Cerebellar cortex (tissue), 1 donor: ENCODE results near the gene IL1RAPL1.
"Not testable (repeated sequence)": the region's sequence is repeated elsewhere in the genome, so short reads cannot be mapped to it uniquely, and the experiment has no call there.

Experiments used
- DNase-seq: peaks from one replicate; pipeline ENCODE4 v3.0.0-alpha.2; 2015; ENCODE audit warnings: low spot score

IL1RAPL1 gene

GRCh38 chrX:29110041-29110440 is 522.8 kb downstream of the IL1RAPL1 start:
- DNase-seq, result no peak

GRCh38 chrX:29113221-29113620 is 526.0 kb downstream of the IL1RAPL1 start:
- no peak for DNase-seq

- not testable (repeated sequence) for DNase-seq
Measured at GRCh38 chrX:29122817-29123216, 535.6 kb downstream of the IL1RAPL1 start.

GRCh38 chrX:29130905-29131304 is 543.7 kb downstream of the IL1RAPL1 start:
- DNase-seq, result no peak

- DNase-seq, result no peak
Measured at GRCh38 chrX:29136904-29137303, 549.7 kb downstream of the IL1RAPL1 start.

GRCh38 chrX:29138003-29138402 is 550.8 kb downstream of the IL1RAPL1 start:
- no peak for DNase-seq

GRCh38 chrX:29143356-29143755 is 556.1 kb downstream of the IL1RAPL1 start:
- no peak for DNase-seq

- DNase-seq, result no peak
Measured at GRCh38 chrX:29143756-29144155, 556.5 kb downstream of the IL1RAPL1 start.

- DNase-seq, result no peak
Measured at GRCh38 chrX:29145316-29145715, 558.1 kb downstream of the IL1RAPL1 start.

- DNase-seq, result no peak
Measured at GRCh38 chrX:29148511-29148910, 561.3 kb downstream of the IL1RAPL1 start.

- no peak for DNase-seq
Measured at GRCh38 chrX:29155286-29155685, 568.0 kb downstream of the IL1RAPL1 start.

- DNase-seq, result no peak
Measured at GRCh38 chrX:29172880-29173279, 585.6 kb downstream of the IL1RAPL1 start.

GRCh38 chrX:29187264-29187663 is 600.0 kb downstream of the IL1RAPL1 start:
- DNase-seq, result no peak

GRCh38 chrX:29196501-29196900 is 609.3 kb downstream of the IL1RAPL1 start:
- DNase-seq, result no peak

GRCh38 chrX:29215251-29215650 is 628.0 kb downstream of the IL1RAPL1 start:
- DNase-seq, result no peak

GRCh38 chrX:29225670-29226069 is 638.4 kb downstream of the IL1RAPL1 start:
- DNase-seq, result no peak

GRCh38 chrX:29229802-29230201 is 642.6 kb downstream of the IL1RAPL1 start:
- no peak for DNase-seq

GRCh38 chrX:29231800-29232199 is 644.6 kb downstream of the IL1RAPL1 start:
- DNase-seq, result no peak

- DNase-seq, result no peak
Measured at GRCh38 chrX:29233592-29234183, 646.4 kb downstream of the IL1RAPL1 start.

- DNase-seq, result no peak
Measured at GRCh38 chrX:29237972-29238371, 650.7 kb downstream of the IL1RAPL1 start.

- DNase-seq, result no peak
Measured at GRCh38 chrX:29241809-29242208, 654.6 kb downstream of the IL1RAPL1 start.

GRCh38 chrX:29242856-29243255 is 655.6 kb downstream of the IL1RAPL1 start:
- no peak for DNase-seq

GRCh38 chrX:29243942-29244341 is 656.7 kb downstream of the IL1RAPL1 start:
- DNase-seq, result no peak

- no peak for DNase-seq
Measured at GRCh38 chrX:29254515-29254914, 667.3 kb downstream of the IL1RAPL1 start.

- DNase-seq, result no peak
Measured at GRCh38 chrX:29257521-29257920, 670.3 kb downstream of the IL1RAPL1 start.
